ENCODE results near the gene FBXL7. TPM values are rescaled to one million over a fixed set of nuclear protein-coding genes. Genes with fewer than 3 reads are reported as not detected.

The FBXL7 gene
- total and polyA plus RNA-seq, 2 of the 8 experiments (the other 6 are each of a cell fraction or from before 2014, with no cell fraction given): 17.7 to 17.8 TPM

- no peak for TF ChIP-seq HDAC2 (IDR thresholded peaks at IDR 0.05; ENCODE audit: borderline replicate concordance in 1 of 2, low read depth in 2 of 2, low read length in 2 of 2)
- TF ChIP-seq EZH2 (IDR thresholded peaks at IDR 0.05; ENCODE audit: low read depth, low read length, severe bottlenecking): no peak
- TF ChIP-seq, protein P1, sequence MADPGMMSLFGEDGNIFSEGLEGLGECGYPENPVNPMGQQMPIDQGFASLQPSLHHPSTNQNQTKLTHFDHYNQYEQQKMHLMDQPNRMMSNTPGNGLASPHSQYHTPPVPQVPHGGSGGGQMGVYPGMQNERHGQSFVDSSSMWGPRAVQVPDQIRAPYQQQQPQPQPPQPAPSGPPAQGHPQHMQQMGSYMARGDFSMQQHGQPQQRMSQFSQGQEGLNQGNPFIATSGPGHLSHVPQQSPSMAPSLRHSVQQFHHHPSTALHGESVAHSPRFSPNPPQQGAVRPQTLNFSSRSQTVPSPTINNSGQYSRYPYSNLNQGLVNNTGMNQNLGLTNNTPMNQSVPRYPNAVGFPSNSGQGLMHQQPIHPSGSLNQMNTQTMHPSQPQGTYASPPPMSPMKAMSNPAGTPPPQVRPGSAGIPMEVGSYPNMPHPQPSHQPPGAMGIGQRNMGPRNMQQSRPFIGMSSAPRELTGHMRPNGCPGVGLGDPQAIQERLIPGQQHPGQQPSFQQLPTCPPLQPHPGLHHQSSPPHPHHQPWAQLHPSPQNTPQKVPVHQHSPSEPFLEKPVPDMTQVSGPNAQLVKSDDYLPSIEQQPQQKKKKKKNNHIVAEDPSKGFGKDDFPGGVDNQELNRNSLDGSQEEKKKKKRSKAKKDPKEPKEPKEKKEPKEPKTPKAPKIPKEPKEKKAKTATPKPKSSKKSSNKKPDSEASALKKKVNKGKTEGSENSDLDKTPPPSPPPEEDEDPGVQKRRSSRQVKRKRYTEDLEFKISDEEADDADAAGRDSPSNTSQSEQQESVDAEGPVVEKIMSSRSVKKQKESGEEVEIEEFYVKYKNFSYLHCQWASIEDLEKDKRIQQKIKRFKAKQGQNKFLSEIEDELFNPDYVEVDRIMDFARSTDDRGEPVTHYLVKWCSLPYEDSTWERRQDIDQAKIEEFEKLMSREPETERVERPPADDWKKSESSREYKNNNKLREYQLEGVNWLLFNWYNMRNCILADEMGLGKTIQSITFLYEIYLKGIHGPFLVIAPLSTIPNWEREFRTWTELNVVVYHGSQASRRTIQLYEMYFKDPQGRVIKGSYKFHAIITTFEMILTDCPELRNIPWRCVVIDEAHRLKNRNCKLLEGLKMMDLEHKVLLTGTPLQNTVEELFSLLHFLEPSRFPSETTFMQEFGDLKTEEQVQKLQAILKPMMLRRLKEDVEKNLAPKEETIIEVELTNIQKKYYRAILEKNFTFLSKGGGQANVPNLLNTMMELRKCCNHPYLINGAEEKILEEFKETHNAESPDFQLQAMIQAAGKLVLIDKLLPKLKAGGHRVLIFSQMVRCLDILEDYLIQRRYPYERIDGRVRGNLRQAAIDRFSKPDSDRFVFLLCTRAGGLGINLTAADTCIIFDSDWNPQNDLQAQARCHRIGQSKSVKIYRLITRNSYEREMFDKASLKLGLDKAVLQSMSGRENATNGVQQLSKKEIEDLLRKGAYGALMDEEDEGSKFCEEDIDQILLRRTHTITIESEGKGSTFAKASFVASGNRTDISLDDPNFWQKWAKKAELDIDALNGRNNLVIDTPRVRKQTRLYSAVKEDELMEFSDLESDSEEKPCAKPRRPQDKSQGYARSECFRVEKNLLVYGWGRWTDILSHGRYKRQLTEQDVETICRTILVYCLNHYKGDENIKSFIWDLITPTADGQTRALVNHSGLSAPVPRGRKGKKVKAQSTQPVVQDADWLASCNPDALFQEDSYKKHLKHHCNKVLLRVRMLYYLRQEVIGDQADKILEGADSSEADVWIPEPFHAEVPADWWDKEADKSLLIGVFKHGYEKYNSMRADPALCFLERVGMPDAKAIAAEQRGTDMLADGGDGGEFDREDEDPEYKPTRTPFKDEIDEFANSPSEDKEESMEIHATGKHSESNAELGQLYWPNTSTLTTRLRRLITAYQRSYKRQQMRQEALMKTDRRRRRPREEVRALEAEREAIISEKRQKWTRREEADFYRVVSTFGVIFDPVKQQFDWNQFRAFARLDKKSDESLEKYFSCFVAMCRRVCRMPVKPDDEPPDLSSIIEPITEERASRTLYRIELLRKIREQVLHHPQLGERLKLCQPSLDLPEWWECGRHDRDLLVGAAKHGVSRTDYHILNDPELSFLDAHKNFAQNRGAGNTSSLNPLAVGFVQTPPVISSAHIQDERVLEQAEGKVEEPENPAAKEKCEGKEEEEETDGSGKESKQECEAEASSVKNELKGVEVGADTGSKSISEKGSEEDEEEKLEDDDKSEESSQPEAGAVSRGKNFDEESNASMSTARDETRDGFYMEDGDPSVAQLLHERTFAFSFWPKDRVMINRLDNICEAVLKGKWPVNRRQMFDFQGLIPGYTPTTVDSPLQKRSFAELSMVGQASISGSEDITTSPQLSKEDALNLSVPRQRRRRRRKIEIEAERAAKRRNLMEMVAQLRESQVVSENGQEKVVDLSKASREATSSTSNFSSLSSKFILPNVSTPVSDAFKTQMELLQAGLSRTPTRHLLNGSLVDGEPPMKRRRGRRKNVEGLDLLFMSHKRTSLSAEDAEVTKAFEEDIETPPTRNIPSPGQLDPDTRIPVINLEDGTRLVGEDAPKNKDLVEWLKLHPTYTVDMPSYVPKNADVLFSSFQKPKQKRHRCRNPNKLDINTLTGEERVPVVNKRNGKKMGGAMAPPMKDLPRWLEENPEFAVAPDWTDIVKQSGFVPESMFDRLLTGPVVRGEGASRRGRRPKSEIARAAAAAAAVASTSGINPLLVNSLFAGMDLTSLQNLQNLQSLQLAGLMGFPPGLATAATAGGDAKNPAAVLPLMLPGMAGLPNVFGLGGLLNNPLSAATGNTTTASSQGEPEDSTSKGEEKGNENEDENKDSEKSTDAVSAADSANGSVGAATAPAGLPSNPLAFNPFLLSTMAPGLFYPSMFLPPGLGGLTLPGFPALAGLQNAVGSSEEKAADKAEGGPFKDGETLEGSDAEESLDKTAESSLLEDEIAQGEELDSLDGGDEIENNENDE (IDR thresholded peaks at IDR 0.05; ENCODE audit: insufficient replicate concordance, low read length): no peak
- no peak for TF ChIP-seq POU5F1 (IDR thresholded peaks at IDR 0.05; ENCODE audit: low read depth, low read length)
Measured at GRCh38 chr5:15715535-15715934, 215.6 kb downstream of the FBXL7 start (continued).

Measured in H1 (cell line).